CD4-positive, alpha-beta memory T cell (primary cell): ENCODE measurements around the gene CSTF2T. TPM values are rescaled to one million over a fixed set of nuclear protein-coding genes. Genes with fewer than 3 reads are reported as not detected.

Source experiments
- CTCF ChIA-PET: fragments of 350-600 bp; sonication (Branson Sonifier 250); formaldehyde crosslinking; loops from one replicate; lab custom pipeline; 2021; ENCODE audit warnings: inconsistent platforms; ENCODE audit not compliant: partially characterized antibody; lab: Charles Lee
- POLR2A ChIA-PET: fragments of 350-600 bp; sonication (Branson Sonifier 250); formaldehyde crosslinking; loops from one replicate; lab custom pipeline; 2021; ENCODE audit not compliant: partially characterized antibody; lab: Charles Lee
- DNase-seq, 5 donors: peaks; one replicate each; pipeline versions ENCODE4 v3.0.0 to v3.0.0-alpha.2; 2020 to 2022; ENCODE audit warnings: mixed read lengths in 1 of 5
- H3K27ac ChIP-seq: one replicate; pipeline ENCODE4 v1.7.0; 2013; ENCODE audit warnings: low read depth, low read length
- H3K27me3 ChIP-seq: 2 replicates; pipeline ENCODE4 v1.7.0; 2013; ENCODE audit warnings: mild to moderate bottlenecking, low read length, moderate library complexity; ENCODE audit not compliant: insufficient read depth
- H3K36me3 ChIP-seq: 2 replicates; pipeline ENCODE4 v1.7.0; 2013; ENCODE audit warnings: mild to moderate bottlenecking, low read length, moderate library complexity; ENCODE audit not compliant: insufficient read depth
- H3K4me1 ChIP-seq: 2 replicates; pipeline ENCODE4 v1.7.0; 2013; ENCODE audit warnings: mild to moderate bottlenecking, low read length, moderate library complexity; ENCODE audit not compliant: insufficient read depth
- H3K4me3 ChIP-seq, 2 donors: one replicate each; pipeline ENCODE4 v1.7.0; 2013; ENCODE audit warnings: low read length in 2 of 2, mild to moderate bottlenecking in 1 of 2
- H3K9me3 ChIP-seq, 2 donors: one replicate each; pipeline ENCODE4 v1.7.0; 2013; ENCODE audit warnings: low read length in 2 of 2, control low read depth in 1 of 2; ENCODE audit not compliant: control insufficient read depth in 1 of 2
- H3K27ac Mint-ChIP-seq, 7 donors: one replicate each; pipeline ENCODE4 v1.8.0; 2020 to 2021; ENCODE audit warnings: mixed read lengths in 7 of 7, mild to moderate bottlenecking in 6 of 7, inconsistent platforms in 3 of 7, moderate library complexity in 3 of 7
- H3K27me3 Mint-ChIP-seq, 2 donors: one replicate each; pipeline ENCODE4 v1.8.0; 2020 to 2021; ENCODE audit warnings: mixed read lengths in 2 of 2
- H3K36me3 Mint-ChIP-seq, 2 donors: one replicate each; pipeline ENCODE4 v1.8.0; 2020 to 2021; ENCODE audit warnings: mixed read lengths in 2 of 2, inconsistent platforms in 1 of 2, mild to moderate bottlenecking in 1 of 2
- H3K4me1 Mint-ChIP-seq, 4 donors: one replicate each; pipeline ENCODE4 v1.8.0; 2020 to 2021; ENCODE audit warnings: mixed read lengths in 4 of 4, mild to moderate bottlenecking in 1 of 4
- H3K4me3 Mint-ChIP-seq, 8 donors: one replicate each; pipeline ENCODE4 v1.8.0; 2020 to 2021; ENCODE audit warnings: mixed read lengths in 8 of 8, mild to moderate bottlenecking in 7 of 8, moderate library complexity in 6 of 8, inconsistent platforms in 3 of 8
- H3K9me3 Mint-ChIP-seq, 8 donors: one replicate each; pipeline ENCODE4 v1.8.0; 2020 to 2021; ENCODE audit warnings: mixed read lengths in 8 of 8, mild to moderate bottlenecking in 5 of 8, inconsistent platforms in 3 of 8, moderate library complexity in 1 of 8
- intact Hi-C: fragments of 100-400 bp; cut with micrococcal nuclease; formaldehyde crosslinking; loops from one replicate; pipeline ENCODE4 v1.15.1; 2023
- polyA plus RNA-seq, 2 donors: library from polyadenylated mRNA; unstranded; fragments of 300-500 nt; fragmentation: Illumina TruSeq; gene quantifications; one replicate each; pipeline ENCODE4 v1.2.3, GENCODE V29; 2021
- total RNA-seq, 2 experiments: library from RNA; stranded (reverse); gene quantifications; one replicate each; pipeline ENCODE4 v1.2.3, GENCODE V29; 2021

The CSTF2T gene
- total and polyA plus RNA-seq, 4 experiments from 2014 or later: 11.6 to 39.8 (median 27.2) TPM

- DNase-seq: no peak
- no peaks in the 10 kb centered on the region for H3K27me3 ChIP-seq
- POLR2A ChIA-PET: no interaction called here
- no peak overlapping the region for H3K4me3 ChIP-seq
- no peak overlapping the region for H3K4me3 Mint-ChIP-seq
- H3K36me3 ChIP-seq: no peaks in the 10 kb centered on the region
- no peaks in the 10 kb centered on the region for H3K36me3 Mint-ChIP-seq
- no peaks in the 10 kb centered on the region for H3K9me3 Mint-ChIP-seq
- no peaks in the 10 kb centered on the region for H3K4me1 ChIP-seq
- CTCF ChIA-PET: interaction anchor here (0.7 to 0.9 kb wide), 2 partner anchors 11 to 521 kb away, joined by 3 to 4 read pairs; no protein-coding TSS in a partner anchor
- intact Hi-C loops: no loop called here
- no peaks in the 10 kb centered on the region for H3K9me3 ChIP-seq
- peaks cover 0 to 4% of the 10 kb centered on the region in 2 donors for H3K27me3 Mint-ChIP-seq
- H3K4me1 Mint-ChIP-seq: no peaks in the 10 kb centered on the region
- H3K27ac ChIP-seq: no peak overlapping the region
- H3K27ac Mint-ChIP-seq: no peak overlapping the region
Measured at GRCh38 chr10:51729822-51730555, 30.6 kb upstream of the CSTF2T start.

GRCh38 chr10:51724038-51724437 is 24.6 kb upstream of the CSTF2T start:
- no peak overlapping the region for H3K27ac Mint-ChIP-seq
- H3K9me3 Mint-ChIP-seq: no peaks in the 10 kb centered on the region
- no peak overlapping the region for H3K27ac ChIP-seq
- H3K4me1 ChIP-seq: no peaks in the 10 kb centered on the region
- no peaks in the 10 kb centered on the region for H3K36me3 Mint-ChIP-seq
- no peak overlapping the region for H3K4me3 ChIP-seq
- H3K27me3 ChIP-seq: no peaks in the 10 kb centered on the region
- ChIA-PET POLR2A (no interaction called here), CTCF (no interaction called here)
- intact Hi-C loops: no loop called here
- H3K36me3 ChIP-seq: no peaks in the 10 kb centered on the region
- H3K27me3 Mint-ChIP-seq: peaks cover 0 to 2% of the 10 kb centered on the region in 2 donors
- H3K9me3 ChIP-seq: no peaks in the 10 kb centered on the region
- DNase-seq: no peak
- H3K4me3 Mint-ChIP-seq: no peak overlapping the region
- H3K4me1 Mint-ChIP-seq: no peaks in the 10 kb centered on the region

GRCh38 chr10:51718804-51719291 is 19.5 kb upstream of the CSTF2T start:
- CTCF ChIA-PET: interaction anchor here (0.7 kb wide), 1 partner anchor 11 kb away, joined by 3 read pairs; no protein-coding TSS in a partner anchor
- POLR2A ChIA-PET: no interaction called here
- Histone ChIP-seq H3K4me1 (no peaks in the 10 kb centered on the region), H3K27ac (no peak overlapping the region), H3K4me3 (no peak overlapping the region), H3K36me3 (no peaks in the 10 kb centered on the region), H3K27me3 (no peaks in the 10 kb centered on the region), H3K9me3 (no peaks in the 10 kb centered on the region)
- intact Hi-C loops: no loop called here
- H3K27me3 Mint-ChIP-seq: peaks cover 8 to 10% of the 10 kb centered on the region in 2 donors
- no peaks in the 10 kb centered on the region for H3K4me1 Mint-ChIP-seq
- no peak overlapping the region for H3K4me3 Mint-ChIP-seq
- no peak for DNase-seq
- H3K27ac Mint-ChIP-seq: no peak overlapping the region
- H3K9me3 Mint-ChIP-seq: no peaks in the 10 kb centered on the region
- no peaks in the 10 kb centered on the region for H3K36me3 Mint-ChIP-seq

- Histone ChIP-seq H3K36me3 (no peaks in the 10 kb centered on the region), H3K27me3 (no peaks in the 10 kb centered on the region), H3K9me3 (no peaks in the 10 kb centered on the region), H3K4me1 (no peaks in the 10 kb centered on the region), H3K4me3 (no peak overlapping the region), H3K27ac (no peak overlapping the region)
- ChIA-PET POLR2A (no interaction called here), CTCF (no interaction called here)
- peaks cover 8 to 10% of the 10 kb centered on the region in 2 donors for H3K27me3 Mint-ChIP-seq
- no peaks in the 10 kb centered on the region for H3K36me3 Mint-ChIP-seq
- no peaks in the 10 kb centered on the region for H3K4me1 Mint-ChIP-seq
- no peak for DNase-seq
- H3K27ac Mint-ChIP-seq: no peak overlapping the region
- H3K4me3 Mint-ChIP-seq: no peak overlapping the region
- no peaks in the 10 kb centered on the region for H3K9me3 Mint-ChIP-seq
- intact Hi-C loops: no loop called here
Measured at GRCh38 chr10:51716981-51717380, 17.6 kb upstream of the CSTF2T start.

GRCh38 chr10:51711519-51711891 is 12.1 kb upstream of the CSTF2T start:
- no peaks in the 10 kb centered on the region for H3K36me3 Mint-ChIP-seq
- peaks cover 17% of the 10 kb centered on the region for H3K4me1 ChIP-seq
- H3K27me3 Mint-ChIP-seq: peaks cover 7 to 11% of the 10 kb centered on the region in 2 donors
- H3K27ac ChIP-seq: no peak overlapping the region
- CTCF ChIA-PET: no interaction called here
- H3K4me1 Mint-ChIP-seq: peaks cover 7 to 22% (median 14%) of the 10 kb centered on the region in 4 donors
- H3K4me3 Mint-ChIP-seq: no peak overlapping the region
- no peaks in the 10 kb centered on the region for H3K36me3 ChIP-seq
- intact Hi-C loops: no loop called here
- no peak for DNase-seq
- no peaks in the 10 kb centered on the region for H3K27me3 ChIP-seq
- H3K27ac Mint-ChIP-seq: peak overlapping the region in 1 of 7 donors; percentile 58
- POLR2A ChIA-PET: no interaction called here
- no peak overlapping the region for H3K4me3 ChIP-seq
- H3K9me3 ChIP-seq: no peaks in the 10 kb centered on the region
- H3K9me3 Mint-ChIP-seq: no peaks in the 10 kb centered on the region

GRCh38 chr10:51709324-51709972 is 10.1 kb upstream of the CSTF2T start:
- H3K9me3 Mint-ChIP-seq: no peaks in the 10 kb centered on the region
- H3K27ac Mint-ChIP-seq: peak overlapping the region in 1 of 7 donors; percentile 33

GRCh38 chr10:51708609-51709008 is 9.2 kb upstream of the CSTF2T start:
- H3K36me3 ChIP-seq: no peaks in the 10 kb centered on the region
- H3K9me3 Mint-ChIP-seq: no peaks in the 10 kb centered on the region
- intact Hi-C loops: no loop called here
- H3K27me3 ChIP-seq: no peaks in the 10 kb centered on the region
- DNase-seq: no peak
- H3K4me1 Mint-ChIP-seq: peaks cover 7 to 22% (median 14%) of the 10 kb centered on the region in 4 donors
- H3K27me3 Mint-ChIP-seq: peaks cover 0 to 8% of the 10 kb centered on the region in 2 donors
- H3K4me3 ChIP-seq: no peak overlapping the region
- H3K4me1 ChIP-seq: peaks cover 17% of the 10 kb centered on the region
- H3K9me3 ChIP-seq: no peaks in the 10 kb centered on the region
- no peak overlapping the region for H3K27ac ChIP-seq
- ChIA-PET CTCF (no interaction called here), POLR2A (interaction anchor here (1.5 kb wide), 1 partner anchor 9 kb away, joined by 6 read pairs; the partner anchor contains the start of gene CSTF2T)
- peak overlapping the region in 3 of 8 donors; percentile 13 to 44 (median 35) for H3K4me3 Mint-ChIP-seq
- H3K36me3 Mint-ChIP-seq: no peaks in the 10 kb centered on the region
- peak overlapping the region in 6 of 7 donors; percentile 1 to 81 (median 54) for H3K27ac Mint-ChIP-seq

More at GRCh38 chr10:51709324-51709972, 10.1 kb upstream of the CSTF2T start:
- Histone ChIP-seq H3K27ac (no peak overlapping the region), H3K9me3 (no peaks in the 10 kb centered on the region), H3K27me3 (no peaks in the 10 kb centered on the region), H3K36me3 (no peaks in the 10 kb centered on the region), H3K4me3 (no peak overlapping the region), H3K4me1 (peaks cover 17% of the 10 kb centered on the region)
- Mint-ChIP-seq H3K27me3 (peaks cover 0 to 12% of the 10 kb centered on the region in 2 donors), H3K4me3 (no peak overlapping the region), H3K36me3 (no peaks in the 10 kb centered on the region), H3K4me1 (peaks cover 7 to 22% (median 14%) of the 10 kb centered on the region in 4 donors)
- CTCF ChIA-PET: no interaction called here
- intact Hi-C loops: no loop called here
- POLR2A ChIA-PET: interaction anchor here (1.5 kb wide), 1 partner anchor 10 kb away, joined by 6 read pairs; the partner anchor contains the start of gene CSTF2T
- DNase-seq: no peak
